OCI-LY1 (cell line): ENCODE results near the gene EEFSEC.

Source experiments
- H2AFZ ChIP-seq: fragments of 200-600 bp; sonication (generic), shearing (Covaris generic); 2 replicates; pipeline ENCODE4 v1.6.0; 2014; ENCODE audit warnings: antibody characterized with exemption, mild to moderate bottlenecking, low read length
- H3F3A ChIP-seq: fragments of 200-600 bp; sonication (generic), shearing (Covaris generic); 2 replicates; pipeline ENCODE4 v1.6.0; 2014; ENCODE audit warnings: mild to moderate bottlenecking, antibody characterized with exemption, low read length, moderate library complexity; ENCODE audit not compliant: insufficient read depth
- H3K27ac ChIP-seq: fragments of 200-600 bp; sonication (generic); 2 replicates; pipeline ENCODE4 v1.5.1; 2014; ENCODE audit warnings: low read length, mixed run types, mild to moderate bottlenecking, low read depth; ENCODE audit not compliant: poor library complexity, severe bottlenecking
- H3K27me3 ChIP-seq: fragments of 200-600 bp; sonication (generic); 2 replicates; pipeline ENCODE4 v1.6.0; 2014; ENCODE audit warnings: antibody characterized with exemption, mild to moderate bottlenecking, low read length, moderate library complexity; ENCODE audit not compliant: insufficient read depth
- H3K36me3 ChIP-seq: fragments of 200-600 bp; sonication (generic); 2 replicates; pipeline ENCODE4 v1.6.1; 2014; ENCODE audit warnings: mild to moderate bottlenecking, antibody characterized with exemption, low read length, moderate library complexity, mixed read lengths; ENCODE audit not compliant: insufficient read depth
- H3K4me1 ChIP-seq: fragments of 200-600 bp; sonication (generic); 2 replicates; pipeline ENCODE4 v1.5.1; 2014; ENCODE audit warnings: mild to moderate bottlenecking, low read length, moderate library complexity; ENCODE audit not compliant: insufficient read depth, severe bottlenecking
- H3K4me2 ChIP-seq: fragments of 200-600 bp; sonication (generic), shearing (Covaris generic); 2 replicates; pipeline ENCODE4 v1.6.1; 2014; ENCODE audit warnings: low read length
- H3K4me3 ChIP-seq: fragments of 200-600 bp; sonication (generic); 2 replicates; pipeline ENCODE4 v1.5.1; 2014; ENCODE audit warnings: low read length, low read depth, mild to moderate bottlenecking, mixed read lengths; ENCODE audit not compliant: poor library complexity, severe bottlenecking
- H3K79me2 ChIP-seq: fragments of 200-600 bp; shearing (Covaris generic); 2 replicates; pipeline ENCODE4 v1.6.1; 2016; ENCODE audit warnings: mixed run types, low read length, mixed read lengths; ENCODE audit not compliant: insufficient read depth
- H3K9ac ChIP-seq: fragments of 200-600 bp; sonication (generic), shearing (Covaris generic); 2 replicates; pipeline ENCODE4 v1.6.1; 2014; ENCODE audit warnings: mild to moderate bottlenecking, low read length, mixed read lengths
- H3K9me2 ChIP-seq: fragments of 200-600 bp; sonication (generic), shearing (Covaris generic); 2 replicates; pipeline ENCODE4 v1.6.1; 2014; ENCODE audit warnings: low read depth, mild to moderate bottlenecking, low read length, mixed read lengths
- H3K9me3 ChIP-seq: fragments of 200-600 bp; shearing (Covaris generic); 2 replicates; pipeline ENCODE4 v1.6.1; 2014; ENCODE audit warnings: low read length, mixed read lengths
- H4K20me1 ChIP-seq: fragments of 200-600 bp; sonication (generic), shearing (Covaris generic); 2 replicates; pipeline ENCODE4 v1.6.0; 2016; ENCODE audit warnings: mild to moderate bottlenecking, low read length; ENCODE audit not compliant: insufficient read depth
- CTCF ChIP-seq: fragments of 200-600 bp; sonication (generic), shearing (Covaris generic); IDR thresholded peaks from 2 replicates; pipeline ENCODE4 v1.5.1; 2017; ENCODE audit warnings: mild to moderate bottlenecking, antibody characterized with exemption, low read length, moderate library complexity, mixed read lengths
- EZH2 ChIP-seq: fragments of 200-600 bp; sonication (generic), shearing (Covaris generic); IDR thresholded peaks from 2 replicates; pipeline ENCODE4 v1.8.0; 2017; ENCODE audit warnings: borderline replicate concordance, mixed run types, mild to moderate bottlenecking, antibody characterized with exemption, low read length, moderate library complexity, mixed read lengths

Gene EEFSEC

GRCh38 chr3:128432971-128433836, 279.9 kb downstream of the EEFSEC start:
- Histone ChIP-seq H3K4me1 (no peaks in the 10 kb centered on the region), H4K20me1 (no peaks in the 10 kb centered on the region), H3K4me2 (no peak overlapping the region), H3K4me3 (no peak overlapping the region), H3K27ac (no peak overlapping the region), H3F3A (no peaks in the 10 kb centered on the region), H3K27me3 (peaks cover 8% of the 10 kb centered on the region; the same call in 1 of the 2 replicates), H3K9ac (no peak overlapping the region), H3K9me3 (no peaks in the 10 kb centered on the region), H3K9me2 (no peaks in the 10 kb centered on the region), H2AFZ (no peak overlapping the region), H3K36me3 (no peaks in the 10 kb centered on the region), H3K79me2 (no peaks in the 10 kb centered on the region)
- TF ChIP-seq CTCF (no peak), EZH2 (no peak)

GRCh38 chr3:128433837-128434165, 280.5 kb downstream of the EEFSEC start:
- TF ChIP-seq EZH2 (no peak), CTCF (no peak)
- H3K4me2 ChIP-seq = no peak overlapping the region
- H3K9me2 ChIP-seq = no peaks in the 10 kb centered on the region
- no peak overlapping the region for H3K27ac ChIP-seq
- H3K9ac ChIP-seq = no peak overlapping the region
- no peaks in the 10 kb centered on the region for H3K36me3 ChIP-seq
- H3K4me1 ChIP-seq = no peaks in the 10 kb centered on the region
- no peak overlapping the region for H2AFZ ChIP-seq
- no peaks in the 10 kb centered on the region for H3K79me2 ChIP-seq
- H3K9me3 ChIP-seq = no peaks in the 10 kb centered on the region
- H3K27me3 ChIP-seq = peaks cover 8% of the 10 kb centered on the region; the same call in 1 of the 2 replicates
- no peaks in the 10 kb centered on the region for H3F3A ChIP-seq
- no peaks in the 10 kb centered on the region for H4K20me1 ChIP-seq
- H3K4me3 ChIP-seq = no peak overlapping the region

GRCh38 chr3:128434524-128434923, 281.2 kb downstream of the EEFSEC start:
- H2AFZ ChIP-seq = no peak overlapping the region
- H3K27ac ChIP-seq = no peak overlapping the region
- no peaks in the 10 kb centered on the region for H3K9me2 ChIP-seq
- no peaks in the 10 kb centered on the region for H3K4me1 ChIP-seq
- H4K20me1 ChIP-seq = no peaks in the 10 kb centered on the region
- H3K79me2 ChIP-seq = no peaks in the 10 kb centered on the region
- H3K9ac ChIP-seq = no peak overlapping the region
- no peak overlapping the region for H3K4me2 ChIP-seq
- H3K27me3 ChIP-seq = peaks cover 8% of the 10 kb centered on the region; the same call in 1 of the 2 replicates
- no peaks in the 10 kb centered on the region for H3K36me3 ChIP-seq
- no peaks in the 10 kb centered on the region for H3F3A ChIP-seq
- no peaks in the 10 kb centered on the region for H3K9me3 ChIP-seq
- TF ChIP-seq EZH2 = no peak
- TF ChIP-seq CTCF = no peak
- H3K4me3 ChIP-seq = no peak overlapping the region
